Muscle of leg (tissue), 11 donors: Measurements from ENCODE around the gene GAREM2. TPM values are rescaled to one million over a fixed set of nuclear protein-coding genes. Genes with fewer than 3 reads are reported as not detected.

Experiments used
- DNase-seq: peaks from one replicate; pipeline ENCODE4 v3.0.0; 2013
- H3K27ac ChIP-seq: one replicate; pipeline ENCODE4 v1.5.1; 2013; ENCODE audit warnings: mild to moderate bottlenecking, low read length, control low read depth
- H3K27me3 ChIP-seq: one replicate; pipeline ENCODE4 v1.6.1; 2013; ENCODE audit warnings: low read length; ENCODE audit not compliant: control insufficient read depth, insufficient read depth
- H3K36me3 ChIP-seq: one replicate; pipeline ENCODE4 v1.6.1; 2013; ENCODE audit warnings: low read length; ENCODE audit not compliant: control insufficient read depth, insufficient read depth
- H3K4me1 ChIP-seq: one replicate; pipeline ENCODE4 v1.6.1; 2013; ENCODE audit warnings: low read length; ENCODE audit not compliant: control insufficient read depth, insufficient read depth
- H3K4me3 ChIP-seq: one replicate; pipeline ENCODE4 v1.5.1; 2013; ENCODE audit warnings: low read length, control low read depth
- H3K9me3 ChIP-seq: replicated peaks from 2 replicates; pipeline ENCODE4 v1.6.1; 2013; ENCODE audit warnings: low read depth, low read length; ENCODE audit not compliant: control insufficient read depth
- WGBS: methylation state at CpG from one replicate; pipeline ENCODE4 v1.1.5; 2013; ENCODE audit warnings: missing lambda C conversion rate; ENCODE audit not compliant: insufficient coverage; 5-methylcytosine and 5-hydroxymethylcytosine counted together
- polyA plus RNA-seq, 8 donors: library from polyadenylated mRNA; unstranded; fragments of 120-200 nt; gene quantifications; one replicate each; pipeline versions ENCODE4 v1.2.1 to v1.2.3, GENCODE V29; 2013; ENCODE audit warnings: inconsistent platforms in 1 of 8, low replicate concordance in 1 of 8; ENCODE audit not compliant: insufficient read length in 8 of 8, insufficient read depth in 1 of 8
- total RNA-seq: library from RNA; stranded (reverse); fragments of 120-200 nt; gene quantifications from one replicate; pipeline ENCODE4 v1.2.4, GENCODE V29; 2013

Gene GAREM2
- total and polyA plus RNA-seq, 9 donors = 2.5 to 11.1 (median 6.3) TPM

DNA sequence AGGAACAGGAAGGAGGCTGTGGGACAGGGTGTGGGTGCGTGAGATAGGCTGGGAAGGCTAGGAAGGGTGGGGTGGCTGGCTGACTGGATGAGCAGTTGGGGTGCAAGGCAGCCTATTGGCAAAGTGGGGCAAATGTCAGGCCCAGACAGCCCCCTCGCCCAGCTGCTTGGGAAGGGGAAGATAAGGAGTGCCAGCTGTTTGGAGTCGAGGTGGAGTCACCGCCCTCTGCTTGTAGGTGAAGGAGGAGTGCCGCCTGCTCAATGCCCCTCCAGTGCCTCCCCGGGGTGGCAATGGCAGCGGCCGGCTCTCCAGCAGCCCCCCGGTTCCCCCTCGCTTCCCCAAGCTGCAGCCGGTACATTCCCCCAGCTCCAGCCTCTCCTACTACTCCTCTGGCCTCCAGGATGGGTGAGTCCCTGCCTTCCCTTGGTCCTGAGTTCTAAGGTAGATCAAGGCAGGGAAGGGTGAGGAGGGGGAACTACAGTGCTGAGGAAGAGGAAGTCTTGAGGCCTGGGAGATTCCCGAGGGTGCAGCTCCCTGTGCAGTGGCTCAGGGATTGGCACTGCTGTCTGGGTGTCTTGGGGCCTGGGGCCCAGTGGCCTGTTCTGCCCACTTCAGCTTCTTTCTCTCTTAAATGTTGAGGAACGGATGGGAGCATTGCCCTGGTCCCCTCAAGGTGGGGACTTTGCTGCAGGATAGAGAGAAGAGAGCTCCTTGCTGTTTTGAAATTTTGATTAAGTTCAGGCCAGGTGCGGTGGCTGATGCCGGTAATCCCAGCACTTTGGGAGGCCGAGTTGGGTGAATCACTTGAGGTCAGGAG is 13.3 kb downstream of the GAREM2 start:
- H3K4me3 ChIP-seq = no peak overlapping the region

DNA sequence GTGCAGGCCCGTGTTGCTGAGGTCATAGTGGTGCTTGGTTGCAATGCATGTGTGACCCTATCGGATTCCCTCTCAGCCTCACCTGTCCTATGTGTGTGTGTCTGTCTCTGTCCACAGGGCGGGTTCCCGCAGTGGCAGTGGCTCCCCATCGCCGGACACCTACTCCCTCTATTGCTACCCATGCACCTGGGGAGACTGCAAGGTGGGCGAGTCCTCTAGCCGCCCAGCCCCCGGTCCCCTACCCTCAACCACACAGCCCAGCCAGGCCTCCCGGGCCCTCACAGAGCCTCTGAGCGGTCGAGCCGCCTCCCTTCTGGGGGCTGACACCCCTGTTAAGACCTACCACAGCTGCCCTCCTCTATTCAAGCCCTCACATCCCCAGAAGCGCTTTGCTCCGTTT is 14.2 kb downstream of the GAREM2 start:
- Histone ChIP-seq H3K36me3 (peaks cover 35% of the 10 kb centered on the region), H3K27me3 (no peaks in the 10 kb centered on the region), H3K27ac (no peak overlapping the region), H3K4me1 (peaks cover 13% of the 10 kb centered on the region), H3K9me3 (no peaks in the 10 kb centered on the region), H3K4me3 (no peak overlapping the region)
- no peak for DNase-seq
- 86% methylated on average over 10 of the region's 15 CpGs for WGBS

More for the DNA sequence above, 13.3 kb downstream of the GAREM2 start:
- Histone ChIP-seq H3K36me3 (peaks cover 26% of the 10 kb centered on the region), H3K27me3 (no peaks in the 10 kb centered on the region), H3K9me3 (no peaks in the 10 kb centered on the region), H3K27ac (no peak overlapping the region), H3K4me1 (peaks cover 13% of the 10 kb centered on the region)
- DNase-seq = no peak
- WGBS = 81% methylated on average over 9 of the region's 16 CpGs

DNA sequence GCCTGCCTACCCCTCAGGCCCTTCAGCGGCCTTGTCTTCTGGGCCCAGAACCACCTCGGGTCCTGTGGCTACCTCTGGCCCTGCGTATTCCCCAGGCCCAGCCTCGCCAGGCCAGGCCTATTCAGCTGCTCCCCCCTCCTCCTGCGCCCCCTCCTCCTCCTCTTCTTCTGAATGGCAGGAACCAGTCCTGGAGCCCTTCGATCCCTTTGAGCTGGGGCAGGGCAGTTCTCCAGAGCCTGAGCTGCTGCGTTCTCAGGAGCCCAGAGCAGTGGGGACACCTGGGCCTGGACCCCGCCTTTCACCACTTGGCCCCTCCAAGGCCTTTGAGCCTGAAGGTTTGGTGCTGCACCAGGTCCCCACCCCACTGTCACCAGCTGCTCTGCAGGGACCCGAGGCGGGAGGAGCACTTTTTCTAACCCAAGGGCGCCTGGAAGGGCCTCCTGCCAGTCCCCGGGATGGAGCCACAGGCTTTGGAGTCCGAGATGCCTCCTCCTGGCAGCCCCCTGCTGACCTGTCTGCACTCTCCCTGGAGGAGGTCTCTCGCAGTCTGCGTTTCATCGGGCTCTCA is 14.7 kb downstream of the GAREM2 start:
- Histone ChIP-seq H3K4me1 (peaks cover 13% of the 10 kb centered on the region), H3K27ac (no peak overlapping the region), H3K36me3 (peaks cover 39% of the 10 kb centered on the region), H3K9me3 (no peaks in the 10 kb centered on the region), H3K4me3 (no peak overlapping the region), H3K27me3 (no peaks in the 10 kb centered on the region)
- DNase-seq = no peak
- 92% methylated on average over 16 of the region's 16 CpGs for WGBS

GRCh38 chr2:26189123-26189522 is 16.2 kb downstream of the GAREM2 start:
- H3K9me3 ChIP-seq = no peaks in the 10 kb centered on the region
- DNase-seq = no peak
- H3K27ac ChIP-seq = no peak overlapping the region
- no peak overlapping the region for H3K4me3 ChIP-seq
- H3K36me3 ChIP-seq = peaks cover 54% of the 10 kb centered on the region
- peaks cover 13% of the 10 kb centered on the region for H3K4me1 ChIP-seq
- 100% methylated on average over 3 of the region's 4 CpGs for WGBS
- H3K27me3 ChIP-seq = no peaks in the 10 kb centered on the region

GRCh38 chr2:26189751-26190150 is 16.9 kb downstream of the GAREM2 start:
- 88% methylated on average over 2 of the region's 4 CpGs for WGBS

GRCh38 chr2:26190369-26190768 is 17.5 kb downstream of the GAREM2 start:
- no peaks in the 10 kb centered on the region for H3K27me3 ChIP-seq
- H3K9me3 ChIP-seq = no peaks in the 10 kb centered on the region
- peaks cover 66% of the 10 kb centered on the region for H3K36me3 ChIP-seq
- H3K4me3 ChIP-seq = no peak overlapping the region
- WGBS = 60% methylated on average over 1 of the region's 7 CpGs
- peaks cover 7% of the 10 kb centered on the region for H3K4me1 ChIP-seq
- no peak overlapping the region for H3K27ac ChIP-seq
- no peak for DNase-seq

More at GRCh38 chr2:26189751-26190150, 16.9 kb downstream of the GAREM2 start:
- Histone ChIP-seq H3K9me3 (no peaks in the 10 kb centered on the region), H3K4me1 (peaks cover 10% of the 10 kb centered on the region), H3K27ac (no peak overlapping the region), H3K36me3 (peaks cover 60% of the 10 kb centered on the region), H3K4me3 (no peak overlapping the region), H3K27me3 (no peaks in the 10 kb centered on the region)
- no peak for DNase-seq

GRCh38 chr2:26191316-26192159 is 18.6 kb downstream of the GAREM2 start:
- H3K27ac ChIP-seq = no peak overlapping the region
- 80% methylated on average over 17 of the region's 20 CpGs for WGBS
- DNase-seq = no peak
- no peak overlapping the region for H3K4me3 ChIP-seq
- H3K9me3 ChIP-seq = no peaks in the 10 kb centered on the region
- peaks cover 73% of the 10 kb centered on the region for H3K36me3 ChIP-seq
- H3K4me1 ChIP-seq = peaks cover 2% of the 10 kb centered on the region
- no peaks in the 10 kb centered on the region for H3K27me3 ChIP-seq

DNA sequence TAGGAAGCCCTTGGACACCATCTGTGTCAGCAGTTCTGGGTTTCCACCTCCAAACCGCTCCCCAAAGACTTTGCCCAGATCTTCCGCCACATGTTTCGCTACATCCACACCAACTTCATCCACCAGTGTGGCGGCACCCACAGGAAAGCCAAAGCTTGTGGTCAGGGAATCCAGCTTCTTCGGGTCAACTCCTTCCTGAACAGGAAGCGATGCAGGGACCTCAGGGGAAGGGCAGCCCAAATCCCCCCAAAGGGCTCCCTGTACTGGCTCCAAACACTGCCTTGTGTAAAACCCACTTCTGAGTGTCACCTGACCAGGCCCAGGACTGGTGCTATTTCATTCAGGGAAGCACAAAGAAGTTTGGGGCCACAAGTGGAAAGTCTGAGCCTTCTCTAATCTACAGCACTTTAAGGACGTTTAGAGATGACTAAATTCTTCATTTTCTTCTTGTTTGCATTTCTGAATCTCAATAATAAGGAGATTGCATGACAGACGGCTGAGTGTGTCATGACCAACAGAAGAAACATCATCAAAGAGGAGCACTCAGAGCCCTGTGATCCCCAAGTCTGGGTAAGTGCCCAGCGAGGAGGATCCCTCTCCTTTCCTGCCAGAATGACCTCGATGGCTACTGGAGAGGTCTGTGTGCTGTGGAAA is 20.8 kb downstream of the GAREM2 start:
- Histone ChIP-seq H3K4me1 (peaks cover 4% of the 10 kb centered on the region), H3K27me3 (no peaks in the 10 kb centered on the region), H3K27ac (no peak overlapping the region), H3K9me3 (no peaks in the 10 kb centered on the region), H3K4me3 (no peak overlapping the region), H3K36me3 (peaks cover 85% of the 10 kb centered on the region)
- 98% methylated on average over 7 of the region's 10 CpGs for WGBS
- no peak for DNase-seq

GRCh38 chr2:26195040-26195984 is 22.4 kb downstream of the GAREM2 start:
- H3K27ac ChIP-seq = no peak overlapping the region
- H3K36me3 ChIP-seq = peaks cover 87% of the 10 kb centered on the region
- H3K4me3 ChIP-seq = no peak overlapping the region
- H3K9me3 ChIP-seq = no peaks in the 10 kb centered on the region
- 61% methylated on average over 6 of the region's 12 CpGs for whole genome bisulfite sequencing
- peaks cover 4% of the 10 kb centered on the region for H3K4me1 ChIP-seq
- no peak for DNase-seq
- H3K27me3 ChIP-seq = no peaks in the 10 kb centered on the region
